OCI-LY3 (cell line): ENCODE data around the gene SLC25A14.

Source experiments
- CTCF ChIP-seq: fragments of 200-600, 300-600 bp; sonication (generic); IDR thresholded peaks from 2 replicates; pipeline ENCODE4 v1.5.1; 2014; ENCODE audit warnings: antibody characterized with exemption, low read length, low read depth
- EZH2phosphoT487 ChIP-seq: fragments of 200-600 bp; shearing (Covaris generic); IDR thresholded peaks from 2 replicates; pipeline ENCODE4 v1.6.1; 2018; ENCODE audit warnings: antibody characterized with exemption, mixed run types, low read depth

GRCh38 chrX:130413415-130413814 is 73.7 kb downstream of the SLC25A14 start:
- TF ChIP-seq EZH2phosphoT487, result no peak
- TF ChIP-seq CTCF, result no peak
